ENCODE results near the gene CCDC73. TPM values are rescaled to one million over a fixed set of nuclear protein-coding genes. Genes with fewer than 3 reads are reported as not detected.

The CCDC73 gene
- total and polyA plus RNA-seq, 2 of the 4 experiments (the other 2 are of a cell fraction) = not detected

GRCh38 chr11:32723332-32723731 lies 71.1 kb downstream of the CCDC73 start:
- Histone ChIP-seq H3K9me1 (ENCODE audit: insufficient read depth, low read length) (no peaks in the 10 kb centered on the region), H3K79me1 (ENCODE audit: low read depth in 1 of 2, low read length in 2 of 2) (no peaks in the 10 kb centered on the region), H2AK5ac (ENCODE audit: low read depth, low read length) (no peak overlapping the region), H3K27me3 (ENCODE audit: control insufficient read depth, insufficient read depth, low read length) (no peaks in the 10 kb centered on the region; the same call in 1 of the 2 replicates), H2BK20ac (ENCODE audit: low read depth, low read length) (no peak overlapping the region), H3K4me2 (ENCODE audit: low read depth, low read length) (no peak overlapping the region), H3K4ac (ENCODE audit: low read depth, low read length) (no peak overlapping the region), H3K9me3 (ENCODE audit: control insufficient read depth, insufficient read depth, low read length) (no peaks in the 10 kb centered on the region), H3K27ac (ENCODE audit: insufficient read depth, low read length) (no peak overlapping the region), H3K36me3 (ENCODE audit: control insufficient read depth, insufficient read depth, low read length) (no peaks in the 10 kb centered on the region), H3K4me1 (ENCODE audit: control insufficient read depth, insufficient read depth, low read length) (no peaks in the 10 kb centered on the region), H3K56ac (ENCODE audit: extremely low read depth, insufficient read depth, low read length) (no peak overlapping the region), H3K9ac (ENCODE audit: low read depth, low read length) (no peak overlapping the region), H3K4me3 (ENCODE audit: insufficient read depth, low read depth, low read length) (no peak overlapping the region), H4K8ac (ENCODE audit: low read depth in 2 of 2, low read length in 2 of 2) (no peak overlapping the region), H2AK9ac (replicated peaks; ENCODE audit: low read depth, low read length, poor library complexity) (no peak overlapping the region), H3K23ac (ENCODE audit: low read depth, low read length) (no peak overlapping the region), H2BK5ac (ENCODE audit: low read depth, low read length, poor library complexity, severe bottlenecking) (no peak overlapping the region), H4K20me1 (ENCODE audit: insufficient read depth, low read length) (no peaks in the 10 kb centered on the region), H2BK15ac (ENCODE audit: low read depth, low read length) (no peak overlapping the region), H4K5ac (ENCODE audit: low read depth, low read length) (no peak overlapping the region), H3K18ac (ENCODE audit: low read depth, low read length) (no peak overlapping the region), H2AFZ (replicated peaks; ENCODE audit: low read length, poor library complexity) (no peak overlapping the region), H2BK120ac (ENCODE audit: low read depth, low read length) (no peak overlapping the region), H4K91ac (ENCODE audit: insufficient read depth, low read depth, low read length) (no peak overlapping the region), H3K14ac (replicated peaks; ENCODE audit: low read depth, low read length) (no peak overlapping the region)
- CTCF ChIA-PET = no interaction called here
- dilution Hi-C loops (cut with HindIII; ENCODE audit: low sequenced_read_pairs, unreplicated experiment) = no loop called here
- POLR2A ChIA-PET (ENCODE audit: unreplicated experiment) = no interaction called here
- ATAC-seq (ENCODE audit: low read depth) (no peak), DNase-seq (no peak)
- no TSS peak for BruUV-seq (replicated peaks)
- intact Hi-C loops (cut with micrococcal nuclease) = no loop called here
- TF ChIP-seq RAD21 (IDR thresholded peaks at IDR 0.05; ENCODE audit: low read length) = no peak
- no peak for TF ChIP-seq CTCF (conservative IDR thresholded peaks at IDR 0.05; ENCODE audit: low read depth, low read length)
- no peak for TF ChIP-seq CHD1 (IDR thresholded peaks at IDR 0.05; ENCODE audit: low read depth, low read length)
- no peak for TF ChIP-seq MAFK (IDR thresholded peaks at IDR 0.05; ENCODE audit: low read depth, low read length)
- TF ChIP-seq POLR2A (IDR thresholded peaks at IDR 0.05; ENCODE audit: low read depth, low read length) = no peak
- TF ChIP-seq CEBPB (IDR thresholded peaks at IDR 0.05; ENCODE audit: low read depth, low read length) = no peak
- no peak for TF ChIP-seq ELK1 (IDR thresholded peaks at IDR 0.05; ENCODE audit: borderline replicate concordance, low read depth, low read length)
- TF ChIP-seq USF2 (IDR thresholded peaks at IDR 0.05; ENCODE audit: low read depth, low read length) = no peak
- TF ChIP-seq RFX5 (IDR thresholded peaks at IDR 0.05; ENCODE audit: low read depth, low read length) = no peak
- no peak for TF ChIP-seq MAZ (IDR thresholded peaks at IDR 0.05; ENCODE audit: borderline replicate concordance, low read depth, low read length)
- no peak for TF ChIP-seq FOS (IDR thresholded peaks at IDR 0.05; ENCODE audit: low read depth, low read length)
- no peak for TF ChIP-seq NFE2L2 (IDR thresholded peaks at IDR 0.05; ENCODE audit: low read depth, low read length)
- TF ChIP-seq SMC3 (IDR thresholded peaks at IDR 0.05; ENCODE audit: low read depth, low read length) = no peak
- TF ChIP-seq MXI1 (IDR thresholded peaks at IDR 0.05; ENCODE audit: borderline replicate concordance, low read depth, low read length) = no peak
- no peak for TF ChIP-seq BHLHE40 (IDR thresholded peaks at IDR 0.05; ENCODE audit: low read depth, low read length)
- no peak for TF ChIP-seq RCOR1 (IDR thresholded peaks at IDR 0.05; ENCODE audit: insufficient replicate concordance, low read length)
- no CpG with 5 or more reads among the region's 3 CpGs for WGBS, 2 experiments (ENCODE audit: extremely low coverage in 2 of 2, insufficient read length in 1 of 2)
- in situ Hi-C loops (cut with MboI; ENCODE audit: low sequenced_read_pairs) = no loop called here
